Mononuclear cell (primary cell): Measurements from ENCODE around the gene FAM72C. TPM values are rescaled to one million over a fixed set of nuclear protein-coding genes. Genes with fewer than 3 reads are reported as not detected.
"Not testable (repeated sequence)": the region's sequence is repeated elsewhere in the genome, so short reads cannot be mapped to it uniquely, and the experiment has no call there.

Source experiments
- H3K27me3 ChIP-seq: 2 replicates; pipeline ENCODE4 v1.6.0; 2011; ENCODE audit warnings: low read length, control low read depth; ENCODE audit not compliant: insufficient read depth
- H3K4me1 ChIP-seq: 2 replicates; pipeline ENCODE4 v1.5.1; 2011; ENCODE audit warnings: mild to moderate bottlenecking, low read length, control low read depth; ENCODE audit not compliant: insufficient read depth
- H3K4me3 ChIP-seq: 2 replicates; pipeline ENCODE4 v1.5.1; 2011; ENCODE audit warnings: mild to moderate bottlenecking, low read length, moderate library complexity
- H3K9me3 ChIP-seq: 2 replicates; pipeline ENCODE4 v1.5.1; 2011; ENCODE audit warnings: low read depth, mild to moderate bottlenecking, control low read depth, low read length
- total RNA-seq: library from RNA; depleted of rRNA; stranded (reverse); fragments of >200 nt; gene quantifications from one replicate; pipeline ENCODE4 v1.2.3, GENCODE V29; 2012

Gene FAM72C
- total RNA-seq, 1 donor: 0.10 TPM

DNA sequence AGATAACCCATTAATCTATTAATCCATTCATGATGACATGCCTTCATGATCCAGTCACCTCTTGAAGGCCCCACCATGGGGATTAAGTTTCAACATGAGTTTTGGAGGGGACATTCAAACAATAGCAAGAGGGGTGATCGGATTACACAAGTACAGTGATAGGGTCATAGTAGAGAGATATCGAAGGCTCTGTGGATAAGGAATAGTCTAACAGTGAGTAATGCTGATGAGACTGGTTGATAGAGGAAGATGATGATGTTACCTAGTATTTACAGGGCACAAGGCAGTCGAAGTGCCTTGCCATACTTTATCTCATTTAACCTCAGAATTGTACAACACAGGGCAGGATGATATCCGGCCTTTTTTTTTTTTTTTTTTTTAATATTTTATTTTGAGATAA lies 18.9 kb upstream of the FAM72C start:
- not testable (repeated sequence) for H3K4me3 ChIP-seq, H3K9me3 ChIP-seq, H3K4me1 ChIP-seq

DNA sequence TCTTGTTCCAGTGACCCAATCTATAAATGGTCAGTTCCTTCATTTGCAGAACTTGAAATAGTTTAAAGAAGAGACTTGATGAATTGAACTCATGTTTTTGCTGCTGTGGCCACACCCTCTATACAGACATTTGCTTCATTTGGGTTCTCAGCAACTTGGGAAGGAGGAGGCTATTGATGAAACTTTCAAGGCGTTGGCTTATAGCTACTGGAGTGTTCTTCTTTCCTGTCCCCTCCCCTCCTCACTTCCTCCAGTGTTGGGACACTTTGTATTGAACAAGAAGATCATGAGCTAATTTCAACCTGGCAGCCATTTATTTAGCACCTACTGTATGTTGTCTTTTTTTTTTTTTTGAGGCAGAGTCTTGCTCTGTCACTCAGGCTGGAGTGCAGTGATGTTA lies 17.9 kb upstream of the FAM72C start:
- not testable (repeated sequence) for H3K4me1 ChIP-seq, H3K9me3 ChIP-seq, H3K4me3 ChIP-seq, H3K27me3 ChIP-seq

More for the DNA sequence above, 18.9 kb upstream of the FAM72C start:
- not testable (repeated sequence) for H3K27me3 ChIP-seq

DNA sequence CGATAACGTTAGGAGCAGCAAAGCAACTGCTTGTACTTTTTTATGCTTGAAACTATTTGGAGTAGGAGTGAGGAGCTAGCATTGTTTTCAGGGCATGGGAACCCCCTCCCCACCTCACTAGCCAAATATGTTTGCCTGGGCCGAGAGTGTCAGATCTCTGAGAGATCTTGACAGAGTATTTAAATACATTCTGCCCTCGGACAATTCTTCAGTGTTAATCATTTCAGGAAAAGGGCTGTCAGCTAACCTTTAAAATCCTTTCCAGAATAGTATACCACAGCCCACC lies 17.6 kb upstream of the FAM72C start:
- not testable (repeated sequence) for H3K4me1 ChIP-seq, H3K4me3 ChIP-seq, H3K27me3 ChIP-seq, H3K9me3 ChIP-seq

DNA sequence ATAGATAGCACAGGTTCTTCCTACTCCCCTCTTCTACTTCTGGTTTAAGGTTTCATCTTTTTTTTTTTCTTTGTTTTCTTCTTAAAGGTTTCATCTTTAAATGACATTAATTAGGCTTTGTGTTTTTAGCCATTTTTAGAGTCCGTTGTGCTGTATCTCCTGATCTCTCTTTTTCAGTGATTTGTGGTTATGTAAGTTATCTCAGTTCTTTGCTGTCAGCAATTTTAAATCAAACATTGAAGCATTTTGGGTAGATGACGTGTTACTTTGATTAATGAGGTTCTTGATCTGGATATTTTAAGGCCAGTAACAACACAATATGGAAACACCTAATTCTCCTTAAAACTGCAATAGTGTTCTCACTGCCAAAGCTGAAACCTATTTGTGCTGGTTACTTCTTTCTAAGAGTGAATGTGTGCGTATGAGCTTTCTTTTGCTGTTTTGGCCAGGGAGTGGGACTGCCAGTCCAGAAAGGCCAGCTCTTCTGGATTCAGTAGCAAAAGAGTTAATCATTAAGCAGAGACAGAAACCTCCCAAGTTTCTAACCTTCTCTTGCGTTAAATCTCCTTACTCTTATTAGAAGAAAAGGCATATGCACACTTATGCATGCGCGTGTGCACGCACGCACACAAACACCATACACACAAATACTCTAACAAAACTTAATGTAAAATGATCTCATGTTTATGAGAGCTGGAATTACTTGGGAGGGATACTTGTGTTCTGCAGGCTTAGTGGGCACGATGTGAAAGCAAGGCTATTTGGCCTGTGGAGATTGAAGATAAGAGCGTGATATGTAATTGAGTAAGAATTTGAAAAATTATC lies 17.0 kb upstream of the FAM72C start:
- not testable (repeated sequence) for H3K9me3 ChIP-seq, H3K27me3 ChIP-seq, H3K4me3 ChIP-seq, H3K4me1 ChIP-seq

DNA sequence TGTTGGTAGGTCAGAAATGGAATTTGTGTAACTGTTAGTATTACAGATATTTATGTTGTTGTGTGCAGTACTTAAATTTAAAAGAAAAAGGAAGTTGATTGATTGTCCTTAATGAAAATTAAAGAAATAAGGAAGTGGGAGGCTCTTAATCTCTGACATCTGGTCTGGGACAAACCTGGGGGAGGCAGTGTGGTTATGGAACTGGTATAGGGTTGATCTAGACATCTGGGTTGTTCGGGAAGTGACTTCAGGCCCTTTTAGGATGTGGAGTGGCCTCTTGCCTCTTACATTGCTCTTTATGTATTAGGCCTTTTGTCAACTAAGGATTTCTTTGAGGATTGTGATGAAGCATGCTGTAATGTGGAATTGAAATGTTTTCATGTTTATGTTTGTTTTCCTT lies 16.1 kb upstream of the FAM72C start:
- H3K27me3 ChIP-seq, H3K4me1 ChIP-seq, H3K4me3 ChIP-seq, H3K9me3 ChIP-seq: not testable (repeated sequence)

DNA sequence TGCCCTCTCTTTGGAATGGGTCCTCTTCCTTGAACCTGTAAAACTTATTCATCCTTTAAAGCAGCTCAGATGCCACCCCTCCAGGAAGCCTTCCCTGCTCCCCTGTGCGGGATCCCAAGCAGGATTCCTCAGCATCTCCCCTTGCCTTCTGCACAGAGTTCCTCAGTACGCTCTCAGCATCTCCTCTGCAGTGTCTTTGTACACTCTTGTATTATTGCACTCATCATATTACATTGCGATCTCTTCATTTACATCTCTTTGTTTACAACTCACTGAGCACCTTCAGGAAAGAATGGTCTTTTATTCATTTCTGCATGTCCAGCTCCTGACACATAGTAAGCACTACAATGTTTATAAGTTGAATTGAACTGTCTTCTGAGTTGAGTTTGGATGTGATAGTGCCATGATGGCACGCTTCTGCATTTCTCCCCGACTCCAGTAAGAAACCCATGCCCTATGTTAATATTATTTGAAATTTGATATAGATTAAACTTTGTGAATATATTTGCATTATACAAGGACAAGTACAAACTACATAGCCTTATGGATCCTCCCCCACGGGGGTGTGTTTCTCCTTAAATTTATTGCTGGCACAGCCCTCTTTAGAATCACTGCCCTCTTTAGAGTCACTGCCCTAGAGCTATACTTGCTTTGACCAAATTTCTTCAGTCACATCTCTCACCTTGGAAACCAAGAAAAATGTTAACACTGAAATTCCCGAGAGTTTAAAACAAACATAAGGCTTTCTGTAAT lies 13.1 kb upstream of the FAM72C start:
- H3K9me3 ChIP-seq, H3K27me3 ChIP-seq, H3K4me1 ChIP-seq, H3K4me3 ChIP-seq: not testable (repeated sequence)

DNA sequence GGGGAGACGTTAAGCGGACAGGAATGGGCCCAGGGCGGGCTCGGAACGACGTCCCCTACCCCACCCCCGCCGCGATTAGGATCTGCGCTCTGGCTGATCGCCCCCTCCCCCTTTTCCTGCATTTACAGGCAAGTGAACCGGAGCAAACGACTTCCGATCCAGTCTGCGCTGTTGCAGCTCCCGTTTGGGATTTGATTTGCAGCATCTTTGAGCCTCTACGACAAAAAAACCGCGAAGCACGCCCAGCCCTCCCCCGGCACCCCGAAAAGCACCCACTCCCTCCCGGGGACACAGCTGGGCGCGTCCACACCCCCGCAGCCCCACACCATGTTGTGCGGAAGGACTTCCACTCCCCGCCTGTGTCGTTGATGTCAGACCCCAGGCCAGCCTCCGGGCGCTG lies 2.6 kb upstream of the FAM72C start:
- not testable (repeated sequence) for H3K4me3 ChIP-seq

DNA sequence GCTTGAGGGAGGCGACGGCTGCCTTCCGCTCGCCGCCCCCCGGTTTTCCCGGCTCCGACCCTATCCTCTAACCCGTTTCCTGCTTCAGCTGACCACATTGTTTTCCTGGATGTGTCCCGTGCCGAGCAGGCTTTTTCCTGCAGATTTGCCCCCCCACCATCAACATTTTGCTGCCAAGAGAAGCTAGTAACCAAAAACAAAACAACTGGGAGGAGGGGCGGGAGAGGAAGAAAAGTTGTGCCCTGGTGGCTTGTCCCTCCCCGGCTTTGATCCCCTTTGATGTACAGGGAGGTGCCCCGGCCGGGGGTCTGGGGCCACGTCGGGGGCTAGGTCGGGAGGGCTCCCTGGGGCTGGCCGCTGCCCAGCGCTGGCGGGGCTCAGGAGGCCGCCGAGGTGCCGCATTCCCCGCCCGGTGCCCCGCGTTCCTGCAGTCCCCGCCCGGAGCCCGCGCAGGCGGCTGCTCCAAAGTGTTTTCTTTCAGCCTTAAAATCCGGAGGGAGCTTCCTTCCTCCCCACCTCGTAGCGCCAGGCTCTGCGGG lies 2.2 kb upstream of the FAM72C start:
- H3K4me3 ChIP-seq, H3K9me3 ChIP-seq, H3K4me1 ChIP-seq, H3K27me3 ChIP-seq: not testable (repeated sequence)

More for the DNA sequence above, 2.6 kb upstream of the FAM72C start:
- not testable (repeated sequence) for H3K4me1 ChIP-seq, H3K27me3 ChIP-seq, H3K9me3 ChIP-seq

DNA sequence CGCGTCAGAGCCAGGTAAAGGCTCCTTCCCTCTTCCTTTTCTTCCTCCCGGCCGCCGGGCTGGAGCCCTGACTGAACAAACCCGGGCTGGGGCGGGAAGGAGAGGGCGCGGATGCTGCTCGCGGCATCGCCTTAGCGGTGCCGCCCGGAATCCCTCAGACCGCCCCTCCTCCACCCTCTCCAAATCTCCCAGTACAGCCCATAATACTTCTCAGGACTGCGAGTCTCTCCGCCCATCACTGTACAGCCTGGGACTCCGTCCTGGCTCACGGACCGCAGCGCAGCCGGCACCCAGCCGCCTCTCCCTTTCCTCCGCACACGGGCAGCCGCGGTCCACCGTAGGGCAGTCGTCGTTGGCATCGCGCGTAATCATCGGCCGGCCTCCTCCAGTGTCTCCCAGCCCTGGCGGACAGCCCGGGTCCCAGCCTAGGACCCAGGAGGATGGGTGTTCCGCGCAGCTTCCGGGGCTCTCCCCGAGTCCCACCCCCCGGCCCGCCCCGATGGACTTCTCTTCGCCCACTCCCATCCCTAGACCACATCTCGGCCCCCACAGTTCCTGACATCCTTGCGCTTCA lies 1.1 kb upstream of the FAM72C start:
- not testable (repeated sequence) for H3K9me3 ChIP-seq

DNA sequence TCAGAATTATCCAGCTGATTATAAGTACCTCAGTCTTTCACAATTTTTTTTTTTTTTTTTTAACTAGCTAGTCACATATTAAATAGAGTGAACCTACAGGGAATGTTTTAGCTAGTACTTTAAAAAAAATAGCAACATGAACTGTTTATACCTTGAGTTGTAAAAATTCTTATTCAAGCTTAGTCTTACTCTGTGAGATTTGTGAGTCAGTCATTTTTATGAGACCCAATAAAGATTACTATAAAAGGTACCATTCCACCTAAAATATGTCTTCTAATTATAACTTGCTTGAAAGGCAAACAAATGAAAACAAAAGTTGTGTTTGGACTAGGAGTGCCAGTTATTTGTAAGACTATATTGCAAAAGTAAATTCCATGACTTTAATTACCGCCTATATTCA lies 5.9 kb downstream of the FAM72C start:
- H3K9me3 ChIP-seq, H3K4me3 ChIP-seq, H3K4me1 ChIP-seq, H3K27me3 ChIP-seq: not testable (repeated sequence)

More for the DNA sequence above, 1.1 kb upstream of the FAM72C start:
- not testable (repeated sequence) for H3K4me3 ChIP-seq, H3K27me3 ChIP-seq, H3K4me1 ChIP-seq

DNA sequence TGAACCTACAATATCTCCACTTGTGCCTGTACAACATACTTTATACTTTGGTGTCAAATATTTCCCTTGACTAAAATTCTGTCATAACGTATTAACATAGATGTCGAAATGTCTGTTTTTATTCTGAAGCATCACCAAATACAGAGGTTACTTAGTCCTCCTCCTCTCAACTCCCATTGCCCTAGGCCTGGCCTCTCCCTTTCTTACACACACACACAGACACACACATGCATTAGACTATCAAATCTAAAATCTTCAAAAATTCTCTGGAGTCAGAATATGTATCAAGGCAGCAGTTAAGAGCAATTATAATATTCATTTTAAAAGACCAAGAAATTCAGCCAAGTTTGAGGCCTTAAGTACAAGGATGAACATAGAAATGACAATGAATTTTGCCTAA lies 7.5 kb downstream of the FAM72C start:
- H3K4me1 ChIP-seq, H3K4me3 ChIP-seq, H3K9me3 ChIP-seq, H3K27me3 ChIP-seq: not testable (repeated sequence)

DNA sequence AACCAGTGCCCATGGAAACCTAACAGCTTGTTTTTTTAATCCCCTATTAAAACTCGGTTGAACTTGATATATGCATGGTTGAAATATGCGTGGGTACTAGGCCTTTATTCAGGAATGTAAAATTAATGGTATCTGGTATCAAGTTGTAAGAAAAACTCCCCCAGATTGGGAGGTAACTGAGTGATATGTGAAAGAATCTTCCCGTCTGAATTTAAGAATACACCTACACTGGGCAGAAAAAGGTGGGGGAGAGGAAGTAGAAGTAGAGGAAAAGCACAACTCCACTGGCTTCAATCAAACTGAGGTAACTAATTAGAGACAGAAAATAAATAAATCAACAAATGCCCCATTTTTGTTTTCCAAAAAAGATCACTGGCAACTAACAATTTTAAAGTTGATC lies 15.9 kb downstream of the FAM72C start:
- not testable (repeated sequence) for H3K9me3 ChIP-seq, H3K4me1 ChIP-seq, H3K4me3 ChIP-seq, H3K27me3 ChIP-seq

DNA sequence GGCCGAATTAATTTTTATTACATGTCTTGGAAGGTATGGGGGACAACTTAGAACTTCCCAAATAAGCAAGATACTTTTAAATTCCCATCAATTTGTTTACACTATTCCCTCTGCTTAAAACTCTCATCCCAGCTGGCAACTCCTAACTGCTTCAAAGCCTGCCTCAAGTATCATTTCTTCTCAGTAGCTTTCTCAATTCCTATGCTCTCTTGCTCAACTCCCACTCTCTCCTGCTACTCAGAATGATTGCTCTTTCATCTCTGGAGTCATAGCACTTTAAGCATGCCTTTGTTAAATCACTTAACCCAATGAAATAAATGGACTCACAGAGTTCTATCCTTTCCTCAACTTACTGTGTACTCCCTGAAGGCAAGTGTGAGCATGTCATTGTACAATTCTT lies 18.9 kb downstream of the FAM72C start:
- H3K27me3 ChIP-seq, H3K9me3 ChIP-seq, H3K4me3 ChIP-seq, H3K4me1 ChIP-seq: not testable (repeated sequence)

DNA sequence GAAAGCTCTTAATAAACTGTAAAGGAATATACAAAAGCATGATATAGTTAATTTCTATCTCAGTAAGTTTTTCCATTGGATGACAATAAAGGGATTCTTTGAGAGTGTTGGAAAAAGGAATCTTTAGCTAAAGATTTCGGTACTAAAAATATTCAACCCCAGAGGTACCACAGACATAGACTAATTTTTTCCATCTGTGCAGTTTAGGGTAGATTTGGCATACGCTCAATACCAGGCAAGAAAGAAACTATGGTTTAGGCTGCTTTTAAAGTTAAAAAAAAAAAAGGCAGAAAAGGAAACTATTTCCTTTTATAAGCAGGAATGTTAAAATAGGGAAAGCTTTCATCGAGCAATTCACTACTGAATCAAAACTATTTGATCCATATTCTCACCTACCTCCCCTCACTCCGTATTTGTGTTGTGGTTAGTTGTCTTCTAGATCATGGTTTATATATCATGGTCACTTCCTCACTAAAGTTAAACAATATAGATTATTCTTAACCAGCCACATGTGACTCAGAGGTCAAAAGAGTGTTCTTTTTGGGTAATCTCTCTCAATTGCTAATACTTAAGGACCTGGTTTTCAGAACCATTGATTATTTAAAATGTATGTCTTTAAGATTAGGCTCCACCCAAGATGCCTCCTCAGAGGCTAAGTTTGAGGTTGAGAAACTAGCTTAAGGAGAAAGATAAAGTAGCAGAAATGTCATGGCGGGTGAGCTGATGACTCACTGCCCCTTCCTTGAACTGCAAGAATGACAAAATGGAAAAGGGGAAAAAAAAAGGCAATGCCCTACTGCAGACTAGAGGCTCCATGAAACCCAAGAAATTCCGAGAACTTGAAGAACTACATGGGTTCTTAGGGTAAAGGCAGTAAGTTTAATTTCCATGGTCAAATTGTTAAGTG lies 20.0 kb downstream of the FAM72C start:
- not testable (repeated sequence) for H3K4me3 ChIP-seq, H3K9me3 ChIP-seq, H3K27me3 ChIP-seq, H3K4me1 ChIP-seq

DNA sequence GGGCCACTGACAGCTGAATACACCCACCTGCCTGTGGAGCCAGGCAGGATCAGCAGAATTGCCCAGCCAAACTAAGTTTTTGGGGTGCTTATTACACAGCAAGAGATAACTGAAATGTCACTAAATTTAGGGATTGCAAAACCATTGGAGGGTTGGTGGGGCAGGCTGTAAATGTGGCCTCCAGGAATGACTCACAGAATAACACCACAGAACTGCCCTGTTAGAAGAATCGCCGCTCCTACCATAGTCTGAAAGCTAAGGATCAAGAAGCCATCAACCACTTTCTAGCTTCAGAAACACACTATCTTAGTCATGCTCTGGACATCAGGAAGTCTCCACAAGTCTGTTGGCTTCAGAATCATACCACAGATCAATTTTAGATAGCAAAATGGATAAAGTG lies 24.0 kb downstream of the FAM72C start:
- H3K27me3 ChIP-seq, H3K9me3 ChIP-seq, H3K4me3 ChIP-seq, H3K4me1 ChIP-seq: not testable (repeated sequence)
